ENCODE results near the gene WWOX.

The WWOX gene

GRCh38 chr16:78249056-78249455 lies 149.6 kb downstream of the WWOX start:
- no peak for DNase-seq (ENCODE audit: extremely low read depth, low read depth)
- TF ChIP-seq, protein P1, sequence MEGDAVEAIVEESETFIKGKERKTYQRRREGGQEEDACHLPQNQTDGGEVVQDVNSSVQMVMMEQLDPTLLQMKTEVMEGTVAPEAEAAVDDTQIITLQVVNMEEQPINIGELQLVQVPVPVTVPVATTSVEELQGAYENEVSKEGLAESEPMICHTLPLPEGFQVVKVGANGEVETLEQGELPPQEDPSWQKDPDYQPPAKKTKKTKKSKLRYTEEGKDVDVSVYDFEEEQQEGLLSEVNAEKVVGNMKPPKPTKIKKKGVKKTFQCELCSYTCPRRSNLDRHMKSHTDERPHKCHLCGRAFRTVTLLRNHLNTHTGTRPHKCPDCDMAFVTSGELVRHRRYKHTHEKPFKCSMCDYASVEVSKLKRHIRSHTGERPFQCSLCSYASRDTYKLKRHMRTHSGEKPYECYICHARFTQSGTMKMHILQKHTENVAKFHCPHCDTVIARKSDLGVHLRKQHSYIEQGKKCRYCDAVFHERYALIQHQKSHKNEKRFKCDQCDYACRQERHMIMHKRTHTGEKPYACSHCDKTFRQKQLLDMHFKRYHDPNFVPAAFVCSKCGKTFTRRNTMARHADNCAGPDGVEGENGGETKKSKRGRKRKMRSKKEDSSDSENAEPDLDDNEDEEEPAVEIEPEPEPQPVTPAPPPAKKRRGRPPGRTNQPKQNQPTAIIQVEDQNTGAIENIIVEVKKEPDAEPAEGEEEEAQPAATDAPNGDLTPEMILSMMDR (IDR thresholded peaks at IDR 0.05; ENCODE audit: low read depth, low read length): no peak

DNA sequence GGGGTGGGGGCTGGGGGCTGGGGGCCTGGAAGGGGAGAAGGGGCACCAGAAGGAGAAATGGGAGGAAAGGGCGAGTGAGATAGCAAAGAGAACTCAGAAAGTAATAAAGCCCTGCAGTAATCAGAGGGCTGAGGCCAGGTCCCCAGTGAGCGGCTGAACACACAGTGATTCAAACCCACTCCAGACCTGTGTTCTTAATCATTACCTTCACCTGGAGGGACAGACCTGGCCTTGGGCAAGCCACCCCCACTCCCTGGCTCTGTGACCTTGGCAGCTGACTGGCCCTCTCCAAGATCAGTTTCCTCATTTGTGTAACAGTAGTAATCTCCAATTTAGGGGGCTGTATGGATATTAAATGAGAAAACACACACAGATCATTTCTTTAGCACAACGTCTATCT lies 150.4 kb downstream of the WWOX start:
- TF ChIP-seq, protein P1 (IDR thresholded peaks at IDR 0.05; ENCODE audit: low read depth, low read length): no peak
- no peak for DNase-seq (ENCODE audit: extremely low read depth, low read depth)

GRCh38 chr16:78251115-78251514 lies 151.7 kb downstream of the WWOX start:
- TF ChIP-seq, protein P1 (IDR thresholded peaks at IDR 0.05; ENCODE audit: low read depth, low read length): no peak
- DNase-seq (ENCODE audit: extremely low read depth, low read depth): no peak

DNA sequence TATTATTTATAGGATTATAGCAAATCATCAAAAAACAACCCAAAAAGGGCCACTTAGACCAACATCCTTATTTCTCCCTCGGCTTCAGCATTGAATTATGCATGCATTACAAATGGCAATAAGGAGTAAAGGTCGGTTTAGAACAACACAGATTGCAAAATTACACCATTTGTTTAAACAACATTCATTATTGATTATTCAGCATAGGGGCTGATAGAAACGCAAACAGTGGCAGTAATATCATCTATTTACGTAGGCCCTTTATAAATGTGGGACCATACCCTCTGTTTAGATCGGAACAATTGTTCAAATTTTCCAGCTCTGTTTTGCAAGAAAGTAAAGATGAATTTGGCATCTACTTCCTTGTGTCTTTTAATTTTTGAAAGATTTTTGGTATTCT lies 153.3 kb downstream of the WWOX start:
- TF ChIP-seq, protein P1 (IDR thresholded peaks at IDR 0.05; ENCODE audit: low read depth, low read length): no peak
- no peak for DNase-seq (ENCODE audit: extremely low read depth, low read depth)

DNA sequence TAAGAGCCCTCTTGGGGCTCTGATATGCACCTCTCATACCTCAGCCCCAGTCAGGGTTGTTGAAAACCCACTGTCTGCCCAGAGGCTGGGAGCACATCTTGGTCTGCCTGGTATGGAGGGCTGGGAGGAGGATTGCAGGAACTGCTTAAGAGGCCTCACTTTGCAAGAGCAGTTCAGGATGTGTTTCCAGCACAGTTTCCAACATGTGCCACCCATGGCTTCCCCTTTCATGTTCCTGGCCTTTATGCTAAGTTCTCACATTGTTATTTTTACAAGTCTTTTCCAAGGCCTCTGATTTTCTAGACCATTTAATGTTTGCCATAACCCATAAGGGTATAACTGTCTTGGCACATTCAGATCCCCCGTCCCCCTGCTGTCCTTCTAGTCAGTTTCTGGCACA lies 155.4 kb downstream of the WWOX start:
- TF ChIP-seq, protein P1 (IDR thresholded peaks at IDR 0.05; ENCODE audit: low read depth, low read length): no peak
- no peak for DNase-seq (ENCODE audit: extremely low read depth, low read depth)

GRCh38 chr16:78256686-78257375 lies 157.4 kb downstream of the WWOX start:
- DNase-seq (ENCODE audit: extremely low read depth, low read depth): no peak
- TF ChIP-seq, protein P1 (IDR thresholded peaks at IDR 0.05; ENCODE audit: low read depth, low read length): no peak

DNA sequence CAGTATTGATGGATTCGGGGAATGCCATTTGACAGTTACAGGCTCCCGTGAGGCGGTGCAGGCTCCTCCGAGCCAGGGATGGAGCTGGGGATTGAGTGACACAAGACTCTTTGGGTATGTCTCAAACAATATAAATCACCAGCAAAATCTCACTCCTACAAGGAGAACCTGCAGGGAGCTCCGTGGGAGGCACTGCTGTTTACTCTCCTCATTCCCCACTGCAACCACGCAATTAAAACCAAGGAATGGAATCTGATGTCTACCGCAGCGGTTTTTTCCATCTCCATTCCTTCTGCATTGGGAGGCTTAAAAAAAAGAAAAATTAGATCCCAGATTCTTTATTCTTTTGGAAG lies 157.9 kb downstream of the WWOX start:
- TF ChIP-seq, protein P1 (IDR thresholded peaks at IDR 0.05; ENCODE audit: low read depth, low read length): no peak
- no peak for DNase-seq (ENCODE audit: extremely low read depth, low read depth)
